GF-D8 (cell line): ENCODE data around the gene BTBD6.

Experiments used
- DNase-seq: peaks from one replicate; lab custom pipeline; 2025; lab: John Stamatoyannopoulos, UW

Gene BTBD6

DNA sequence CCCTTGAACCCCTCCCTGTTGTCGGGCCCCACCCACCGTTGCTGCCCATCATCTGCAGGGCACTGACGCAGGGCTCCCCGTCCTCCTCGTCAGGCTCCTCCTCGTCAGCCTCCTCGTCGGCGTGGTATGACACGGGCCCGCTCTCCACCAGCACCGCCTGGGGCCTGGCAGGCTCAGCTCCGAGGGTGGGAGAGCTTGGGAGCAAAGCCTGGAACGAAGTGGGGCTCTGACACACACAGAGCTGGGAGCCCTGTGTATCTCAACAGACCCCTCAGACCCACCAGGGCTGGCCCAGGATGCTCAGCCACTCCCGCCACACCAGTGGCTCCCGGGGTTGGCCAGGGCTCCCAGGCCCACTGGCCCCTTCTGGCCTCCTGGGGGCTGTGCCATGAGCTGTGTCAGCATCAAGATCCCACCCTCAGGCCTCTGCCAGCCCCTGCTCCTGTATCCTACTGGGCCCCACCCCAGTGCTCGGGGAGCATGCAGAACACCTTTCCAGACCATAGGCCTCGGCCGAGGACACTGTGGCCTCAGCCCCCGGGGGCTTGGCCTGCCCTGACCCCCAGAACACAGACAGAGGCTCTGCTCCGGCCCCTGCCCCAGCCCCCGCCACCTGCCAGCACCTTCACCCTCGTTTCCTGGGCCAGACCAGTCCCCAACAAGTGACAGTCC is 37.1 kb upstream of the BTBD6 start:
- DNase-seq: no peak

DNA sequence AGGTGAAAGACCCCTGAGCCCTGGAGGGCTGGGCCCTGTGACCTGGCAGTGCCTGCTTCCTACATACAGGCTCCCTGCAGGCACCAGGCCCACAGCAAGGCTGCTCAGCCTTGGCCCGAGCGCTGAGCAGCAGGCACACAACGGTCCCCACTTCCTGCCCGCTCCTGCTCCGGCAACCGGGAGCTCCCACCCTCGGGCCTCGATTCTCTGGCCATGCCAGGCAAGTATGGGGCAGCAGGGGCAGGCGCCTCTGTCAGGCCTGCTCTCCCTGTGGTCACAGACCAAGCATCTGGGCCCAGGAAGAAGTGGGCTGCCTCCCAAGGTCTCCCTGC is 36.6 kb upstream of the BTBD6 start:
- no peak for DNase-seq

DNA sequence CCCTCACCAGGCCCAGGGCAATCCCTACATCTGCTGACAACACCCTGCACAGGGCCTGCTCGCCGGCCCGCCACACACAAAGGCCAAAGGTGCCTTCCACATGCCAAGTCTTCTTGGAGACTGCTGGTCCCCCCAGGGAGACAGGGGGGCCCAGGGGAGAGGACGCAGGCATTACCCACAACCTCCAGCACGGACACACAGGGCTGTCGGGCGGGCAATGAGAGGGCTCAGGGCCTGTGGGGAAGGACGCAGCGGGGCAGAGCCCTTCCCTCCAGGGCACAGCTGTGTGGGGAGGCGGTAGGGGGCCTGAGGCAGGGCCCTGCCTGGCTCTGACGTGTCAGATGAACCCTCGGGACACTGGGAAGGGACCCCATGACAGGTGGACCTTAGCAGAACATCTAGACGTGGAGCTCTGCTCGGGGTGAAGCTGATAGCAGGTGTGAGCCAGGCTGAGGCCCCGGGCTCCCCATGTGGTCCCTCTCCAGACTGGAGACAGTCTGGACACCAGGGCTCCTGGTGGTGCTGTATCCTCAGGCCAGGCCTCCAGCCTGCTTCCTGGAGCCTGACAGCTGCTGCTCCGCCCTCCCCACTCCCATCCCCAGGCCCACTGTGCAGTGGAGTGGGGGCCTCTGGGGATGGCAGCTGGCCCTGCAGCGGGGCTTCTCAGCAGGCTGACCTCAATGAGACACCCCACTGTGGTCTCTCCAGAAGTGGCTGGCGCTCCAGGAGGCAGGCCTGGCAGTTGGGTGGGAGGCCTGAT is 35.6 kb upstream of the BTBD6 start:
- no peak for DNase-seq

DNA sequence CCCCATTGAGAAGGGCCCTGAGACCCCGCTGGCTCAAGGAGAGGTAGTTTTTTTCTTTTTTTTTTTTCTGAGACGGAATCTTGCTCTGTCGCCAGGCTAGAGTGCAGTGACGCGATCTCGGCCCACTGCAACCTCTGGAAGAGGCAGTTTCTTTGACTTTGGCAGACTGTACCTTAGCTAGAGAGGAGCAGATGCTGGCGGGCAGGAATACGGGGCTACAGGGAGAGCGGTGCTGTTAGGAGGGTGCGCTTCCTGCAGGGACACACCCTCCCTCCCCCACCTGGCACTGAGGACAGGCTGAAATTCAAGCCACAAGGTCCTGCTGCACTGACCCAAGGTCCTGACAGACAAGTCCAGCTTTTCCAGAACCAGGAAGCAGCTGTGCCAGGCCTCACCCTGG is 35.0 kb upstream of the BTBD6 start:
- no peak for DNase-seq

DNA sequence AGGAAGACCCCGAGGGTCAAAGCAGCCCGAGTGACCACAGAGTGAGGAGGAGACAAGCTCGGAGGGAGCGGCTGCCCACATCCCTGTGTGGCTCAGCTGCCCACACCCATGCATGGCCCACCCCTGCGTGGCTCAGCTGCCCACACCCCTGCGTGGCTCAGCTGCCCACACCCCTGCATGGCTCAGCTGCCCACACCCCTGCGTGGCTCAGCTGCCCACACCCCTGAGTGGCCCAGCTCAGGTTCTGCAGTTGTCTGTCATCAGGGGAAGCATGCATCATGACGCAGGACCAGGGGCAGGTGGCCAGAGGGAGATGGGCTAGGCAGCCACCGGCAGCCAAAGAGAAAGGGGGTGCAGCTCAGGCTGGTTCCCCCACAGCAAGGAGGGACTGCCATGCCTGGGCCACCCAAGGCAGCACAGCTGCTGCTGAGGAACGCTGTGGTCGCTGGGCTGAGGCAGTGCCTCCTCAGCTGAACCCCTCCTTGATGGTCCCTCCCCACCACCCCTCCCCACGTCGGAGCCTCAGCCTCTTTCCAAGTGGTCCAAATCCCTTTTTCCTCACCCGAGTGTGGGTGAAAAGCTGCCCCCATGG is 33.9 kb upstream of the BTBD6 start:
- no peak for DNase-seq

DNA sequence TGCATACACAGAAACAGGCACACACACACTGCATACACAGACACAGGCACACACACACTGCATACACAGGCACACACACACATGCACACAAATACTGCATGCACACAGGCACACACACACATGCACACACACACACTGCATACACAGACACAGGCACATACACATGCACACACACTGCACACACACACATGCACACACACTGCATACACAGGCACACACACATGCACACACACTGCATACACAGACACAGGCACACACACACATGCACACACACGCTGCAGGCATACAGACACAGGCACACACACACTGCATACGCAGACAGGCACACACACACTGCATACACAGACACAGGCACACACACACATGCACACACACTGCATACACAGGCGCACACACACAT is 32.7 kb upstream of the BTBD6 start:
- no peak for DNase-seq

DNA sequence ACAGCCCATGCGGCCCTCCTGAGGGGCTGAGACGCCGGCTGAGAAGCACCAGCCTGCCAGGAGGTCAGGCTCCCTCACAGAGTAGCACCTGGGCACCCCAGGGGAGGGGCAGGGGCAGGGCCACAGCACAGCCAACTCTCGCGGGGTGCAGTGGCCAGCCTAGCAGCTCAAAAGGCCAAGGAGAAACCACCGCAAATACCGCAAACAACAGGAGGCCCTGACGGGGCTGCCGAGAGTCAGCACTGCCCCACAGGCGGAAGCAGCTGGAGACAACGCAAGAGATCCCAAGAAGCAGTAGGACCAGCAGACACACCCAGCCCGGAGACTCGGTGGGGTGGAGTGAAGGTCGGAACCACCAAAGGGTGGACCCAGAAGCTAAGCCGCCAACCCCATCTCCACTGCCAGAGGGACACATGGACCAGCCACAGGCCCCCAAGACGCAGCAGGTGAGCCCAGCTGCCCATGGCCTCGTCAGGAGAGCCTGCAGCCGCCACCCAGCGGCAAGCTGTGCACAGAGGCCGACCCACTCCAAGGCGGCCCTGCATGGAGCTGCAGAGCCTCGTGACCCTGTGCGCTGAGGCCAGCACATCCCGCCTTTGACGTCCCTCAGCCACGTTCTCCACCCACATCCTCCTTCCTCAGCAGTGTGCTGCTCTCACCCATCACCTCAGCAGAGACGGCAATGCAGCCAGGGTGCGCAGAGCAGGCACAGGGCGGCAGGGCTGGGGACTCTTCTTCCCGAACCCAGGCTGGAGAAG is 31.7 kb upstream of the BTBD6 start:
- DNase-seq: no peak

DNA sequence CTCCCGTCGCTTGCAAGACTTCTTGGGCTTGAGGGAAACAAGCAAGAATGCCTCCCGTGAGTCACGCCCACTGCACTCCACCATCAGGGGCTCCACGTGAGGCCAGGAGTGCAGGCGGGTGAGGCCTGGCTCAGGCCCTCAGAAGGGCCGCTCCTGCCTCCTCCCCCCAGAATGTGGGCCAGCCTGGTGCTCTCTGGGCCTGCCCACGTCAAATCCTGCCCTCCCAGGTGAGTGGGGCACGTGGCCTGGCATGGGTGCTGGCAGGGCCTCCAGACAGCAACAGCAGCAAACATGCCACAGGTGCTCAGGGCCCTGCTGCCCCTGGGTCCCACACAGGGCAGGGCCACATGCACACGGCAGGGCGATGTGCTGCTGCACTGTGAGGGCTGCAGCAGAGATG is 30.6 kb upstream of the BTBD6 start:
- DNase-seq: no peak

DNA sequence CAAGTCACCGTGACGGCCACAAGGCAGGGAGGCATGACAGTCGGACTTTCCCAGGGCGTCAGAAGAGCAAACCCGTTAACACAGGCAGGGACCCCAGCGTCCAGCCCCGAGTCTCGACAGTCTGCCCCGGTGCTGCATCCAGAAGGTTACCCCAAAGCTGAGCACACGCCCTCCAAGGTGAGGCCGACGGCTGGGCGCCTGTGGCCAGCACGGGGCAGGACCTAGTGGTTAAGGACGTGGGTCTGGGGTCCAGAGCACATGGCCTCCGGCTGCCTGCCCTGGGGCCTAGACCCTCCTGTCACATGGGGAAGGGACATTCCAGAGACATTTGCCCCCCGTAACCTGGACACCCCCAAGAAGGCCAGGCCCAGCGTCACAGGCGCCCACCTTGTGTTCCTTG is 29.7 kb upstream of the BTBD6 start:
- no peak for DNase-seq

DNA sequence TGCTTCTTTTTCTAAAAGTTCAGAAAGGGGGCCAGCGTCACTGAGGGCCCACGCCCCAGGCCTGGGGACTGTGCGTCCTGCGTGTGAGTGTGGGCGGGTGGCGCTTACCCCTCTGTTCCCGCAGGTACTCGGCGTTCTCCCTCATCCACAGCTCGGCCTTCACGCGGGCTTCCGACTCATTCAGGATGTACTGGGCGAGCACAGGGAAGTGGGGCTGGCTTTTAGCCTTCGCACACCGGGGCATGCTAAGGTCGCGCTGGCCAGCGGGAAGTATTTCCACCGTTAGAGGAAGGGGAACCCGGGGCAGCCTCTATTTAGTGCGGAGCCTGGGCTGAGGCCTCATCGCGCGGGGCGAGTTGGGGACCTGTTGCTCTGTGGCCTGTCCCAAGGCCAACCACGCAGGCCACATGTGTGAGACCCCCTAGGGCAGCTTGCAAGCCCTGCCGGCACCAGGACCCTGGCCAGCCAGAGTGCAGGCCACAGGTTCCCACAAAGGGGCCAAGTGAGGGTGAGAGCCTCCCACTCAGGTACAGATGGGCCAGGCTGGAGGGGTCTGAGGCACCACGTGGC is 29.2 kb upstream of the BTBD6 start:
- no peak for DNase-seq

DNA sequence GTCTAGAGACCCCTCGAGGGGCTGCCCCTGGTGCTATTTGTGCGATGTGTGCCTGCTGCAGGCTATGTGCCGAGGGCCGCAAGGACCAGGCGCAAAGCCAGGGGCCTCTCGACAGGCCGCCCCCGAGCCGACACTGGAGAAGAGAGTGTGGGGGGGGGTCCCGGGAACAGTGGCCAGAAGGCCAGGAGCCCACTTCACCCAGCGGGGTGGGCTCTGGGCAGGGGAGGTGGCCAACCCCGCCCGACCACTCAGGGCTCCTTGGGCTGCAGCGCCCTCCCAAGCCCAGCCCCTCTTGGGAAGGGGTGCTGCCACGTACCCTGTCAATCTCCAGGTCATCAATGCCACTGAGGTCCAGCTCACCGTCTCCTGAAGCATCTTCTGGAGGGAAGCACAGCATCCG is 28.6 kb upstream of the BTBD6 start:
- no peak for DNase-seq

DNA sequence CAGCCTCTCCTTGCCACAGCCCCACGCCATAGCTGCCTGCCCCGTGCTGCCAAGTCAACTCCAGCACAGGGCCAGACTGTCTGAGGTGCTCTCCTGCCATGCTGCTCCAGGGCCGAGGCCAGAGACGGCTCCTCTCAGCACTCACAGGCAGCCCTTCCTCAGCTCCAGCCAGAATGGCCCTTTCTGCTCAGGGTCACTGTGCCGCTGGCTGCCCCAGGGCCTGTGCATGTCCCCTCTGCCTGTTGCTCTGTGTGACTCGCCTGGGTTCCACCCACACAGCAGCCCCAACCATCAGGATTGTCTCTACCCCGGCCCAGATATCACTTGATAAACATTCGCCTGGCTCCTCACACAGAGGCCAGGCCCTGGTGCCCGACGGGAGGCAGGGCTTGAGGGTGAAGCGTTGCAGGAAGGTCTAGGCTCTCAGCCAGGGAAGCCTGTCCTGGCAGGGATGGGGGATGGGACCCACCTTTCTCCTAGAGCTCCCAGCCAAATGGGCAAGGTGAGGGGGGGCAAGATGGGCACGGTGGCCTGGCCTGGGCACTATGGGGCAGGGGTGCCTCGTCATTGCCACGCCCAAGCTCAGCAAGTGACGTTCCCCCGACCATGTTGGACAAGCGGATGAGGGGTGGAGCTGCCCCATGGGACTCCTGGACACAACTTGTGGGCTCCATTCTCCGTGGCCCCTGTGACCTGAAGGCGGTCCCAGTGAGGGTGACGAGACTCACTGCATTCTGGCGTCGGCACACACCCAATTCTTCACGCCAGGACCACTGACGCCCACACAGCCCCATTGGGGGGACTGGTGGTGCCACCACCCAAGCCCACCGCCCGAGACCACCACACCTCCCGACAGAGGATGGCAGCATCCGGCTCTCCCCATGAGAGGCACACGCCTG is 27.4 kb upstream of the BTBD6 start:
- DNase-seq: no peak

DNA sequence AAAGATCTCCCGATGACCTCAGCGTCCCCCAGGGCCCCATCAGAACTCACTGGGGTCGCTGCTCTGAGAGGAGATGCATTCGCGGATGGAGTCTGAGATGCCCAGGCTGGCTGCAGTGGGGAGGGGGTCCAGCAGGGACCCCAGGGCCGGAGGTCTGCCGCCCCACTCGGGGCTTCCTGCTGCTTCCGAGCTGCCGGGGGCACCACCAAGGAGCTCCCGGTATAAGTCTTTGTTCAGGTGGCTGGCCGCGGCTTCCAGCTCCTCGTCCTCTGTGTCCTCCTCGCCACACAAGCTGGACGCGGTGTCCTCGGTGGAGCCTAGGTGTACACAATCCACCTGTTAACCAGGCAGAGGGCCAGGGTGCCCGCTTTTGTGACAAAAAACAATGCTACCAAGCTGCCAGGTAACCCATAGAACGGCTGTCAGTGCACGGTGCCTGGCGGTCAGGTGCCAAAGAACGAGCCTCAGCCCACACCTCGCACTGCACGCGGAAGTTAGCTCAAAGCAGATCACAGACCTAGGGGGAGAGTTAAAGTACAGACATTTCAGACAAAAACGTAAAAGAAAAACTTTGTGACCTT is 26.6 kb upstream of the BTBD6 start:
- no peak for DNase-seq

DNA sequence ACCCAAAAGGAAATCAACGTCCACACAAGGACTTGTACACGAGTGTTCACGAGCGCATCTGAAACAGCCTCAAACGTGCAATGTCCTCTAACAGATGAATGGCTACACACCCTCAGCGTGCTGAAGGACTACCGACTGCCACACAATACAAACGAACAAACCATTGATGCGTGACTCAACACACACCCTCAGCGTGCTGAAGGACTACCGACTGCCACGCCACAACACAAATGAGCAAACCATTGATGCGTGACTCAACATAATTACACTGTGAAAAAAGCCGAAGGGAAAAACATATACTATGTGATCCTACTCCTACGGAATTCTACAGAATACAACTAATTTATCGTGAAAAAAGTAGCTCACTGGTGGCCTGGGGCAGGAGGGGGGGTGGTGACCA is 25.1 kb upstream of the BTBD6 start:
- DNase-seq: no peak

DNA sequence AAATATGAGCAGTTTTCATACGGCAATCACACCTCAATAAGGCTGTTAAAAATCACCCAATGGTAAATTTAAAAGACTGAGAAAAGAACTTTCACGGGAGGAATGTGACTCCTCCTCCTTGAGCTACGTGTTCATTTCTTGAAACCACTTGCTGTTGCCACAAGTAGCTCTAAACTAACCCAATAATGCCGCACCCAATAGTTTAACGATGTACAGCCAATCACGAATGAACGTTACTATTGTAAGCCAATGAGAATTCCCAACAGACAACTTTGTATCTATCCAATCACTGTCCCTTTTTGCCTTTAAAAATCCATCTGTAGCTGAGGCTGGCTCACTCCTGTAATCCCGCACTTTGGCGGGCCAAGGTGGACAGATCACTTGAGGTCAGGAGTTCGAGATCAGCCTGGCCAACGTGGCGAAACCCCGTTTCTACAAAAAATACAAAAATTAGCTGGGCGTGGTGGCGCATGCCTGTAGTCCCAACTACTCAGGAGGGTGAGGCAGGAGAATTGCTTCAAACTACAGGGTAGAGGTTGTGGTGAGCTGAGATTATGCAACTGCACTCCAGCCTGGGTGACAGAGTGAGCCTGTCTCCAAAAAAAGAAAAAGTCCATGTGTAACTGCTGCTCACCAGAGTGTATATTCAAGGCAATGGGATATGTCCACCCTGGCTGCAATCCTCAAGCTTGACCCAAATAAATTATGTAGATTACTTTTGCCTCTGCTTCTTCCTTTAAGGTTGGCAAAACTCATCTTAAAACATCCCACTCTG is 24.4 kb upstream of the BTBD6 start:
- DNase-seq: no peak

DNA sequence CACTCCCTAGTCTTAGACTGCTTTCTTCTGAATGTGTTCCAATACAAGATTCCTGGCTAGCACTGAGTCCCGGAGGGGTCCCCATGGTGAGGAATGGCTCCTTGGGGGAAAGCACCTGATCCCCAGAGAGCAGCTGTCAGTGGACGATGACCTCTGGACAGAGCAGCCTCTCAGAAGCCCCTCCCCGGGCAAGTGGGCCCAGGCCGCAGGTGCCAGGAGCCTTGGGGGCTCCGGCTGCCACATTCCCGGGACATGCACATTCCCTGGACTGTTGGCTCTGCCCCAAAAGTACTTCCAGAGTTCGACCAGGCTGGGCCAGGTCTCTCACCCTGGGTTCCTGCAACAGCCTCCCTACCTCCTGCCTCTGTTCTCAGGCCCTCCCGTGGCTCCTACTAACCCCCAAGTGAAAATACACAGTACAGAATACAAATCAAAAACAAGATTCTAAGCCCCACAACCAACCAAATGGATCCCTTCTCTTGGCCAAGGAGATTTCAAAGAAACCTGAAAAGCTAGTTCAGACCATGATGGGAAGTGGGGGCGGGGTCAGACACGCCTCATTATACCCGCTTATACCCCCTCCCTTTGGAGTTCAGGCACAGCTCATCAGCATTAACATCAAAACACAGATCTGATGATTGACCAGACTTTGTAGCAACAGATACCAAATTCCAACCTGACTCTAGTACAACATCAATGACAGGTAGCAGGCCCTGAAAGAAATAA is 23.3 kb upstream of the BTBD6 start:
- no peak for DNase-seq

DNA sequence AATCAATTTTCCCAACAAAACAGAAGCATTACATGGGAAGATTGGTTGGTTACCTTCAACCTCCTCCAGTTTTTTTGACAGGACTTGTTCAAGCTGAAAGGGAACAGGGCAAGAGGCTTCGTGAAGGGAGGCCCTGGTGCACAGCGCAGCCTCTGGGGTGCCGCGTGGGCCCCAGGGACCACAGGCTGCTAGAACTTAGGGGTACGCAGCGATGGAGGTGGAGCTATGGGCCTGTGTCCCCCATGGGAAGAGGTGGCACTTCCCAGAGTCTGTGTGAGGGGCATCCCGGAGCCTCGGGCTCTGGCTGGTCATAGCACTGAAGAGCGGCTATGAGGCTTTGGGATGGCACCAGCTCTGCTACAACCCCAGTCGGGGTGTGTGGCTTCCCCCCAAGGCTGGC is 22.1 kb upstream of the BTBD6 start:
- no peak for DNase-seq

DNA sequence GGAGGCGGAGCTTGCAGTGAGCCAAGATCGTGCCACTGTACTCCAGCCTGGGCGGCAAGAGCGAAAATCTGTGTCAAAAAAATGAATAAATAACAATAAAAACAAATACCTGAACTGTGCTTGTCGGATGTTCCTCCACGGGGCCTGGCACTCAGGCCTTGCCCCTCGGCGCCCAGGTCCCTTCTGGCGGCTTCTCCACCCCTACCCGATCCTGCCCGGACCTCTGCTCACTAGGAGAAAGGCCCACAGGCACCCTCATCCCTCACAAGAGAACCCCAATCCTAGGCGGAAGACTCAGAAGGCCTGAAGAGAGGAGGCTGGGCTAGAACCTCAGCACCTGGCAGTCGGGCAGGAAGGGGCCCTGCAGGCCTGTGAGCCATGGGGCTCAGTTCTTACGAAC is 21.0 kb upstream of the BTBD6 start:
- DNase-seq: no peak

DNA sequence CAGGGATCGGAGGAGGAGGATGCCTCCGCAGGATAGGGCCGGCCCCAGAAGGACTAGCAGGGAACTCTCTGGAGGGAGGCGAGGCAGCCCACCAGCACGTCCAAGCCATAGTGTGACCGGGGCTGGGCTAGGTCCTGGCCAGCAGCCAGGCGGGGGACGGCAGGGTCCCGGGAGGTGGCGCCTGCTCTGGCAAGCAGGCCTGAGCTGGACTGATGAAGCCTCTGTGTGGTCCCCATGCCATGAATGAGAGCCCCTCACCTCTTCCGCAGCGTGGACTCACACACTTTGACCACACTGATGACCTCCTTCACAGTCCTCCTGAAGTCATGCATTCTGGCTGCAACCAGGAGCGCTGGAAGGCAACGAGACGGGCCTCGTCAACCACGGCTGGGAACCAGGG is 19.8 kb upstream of the BTBD6 start:
- DNase-seq: no peak
